ENCODE data around the gene ANAPC2.

DNA sequence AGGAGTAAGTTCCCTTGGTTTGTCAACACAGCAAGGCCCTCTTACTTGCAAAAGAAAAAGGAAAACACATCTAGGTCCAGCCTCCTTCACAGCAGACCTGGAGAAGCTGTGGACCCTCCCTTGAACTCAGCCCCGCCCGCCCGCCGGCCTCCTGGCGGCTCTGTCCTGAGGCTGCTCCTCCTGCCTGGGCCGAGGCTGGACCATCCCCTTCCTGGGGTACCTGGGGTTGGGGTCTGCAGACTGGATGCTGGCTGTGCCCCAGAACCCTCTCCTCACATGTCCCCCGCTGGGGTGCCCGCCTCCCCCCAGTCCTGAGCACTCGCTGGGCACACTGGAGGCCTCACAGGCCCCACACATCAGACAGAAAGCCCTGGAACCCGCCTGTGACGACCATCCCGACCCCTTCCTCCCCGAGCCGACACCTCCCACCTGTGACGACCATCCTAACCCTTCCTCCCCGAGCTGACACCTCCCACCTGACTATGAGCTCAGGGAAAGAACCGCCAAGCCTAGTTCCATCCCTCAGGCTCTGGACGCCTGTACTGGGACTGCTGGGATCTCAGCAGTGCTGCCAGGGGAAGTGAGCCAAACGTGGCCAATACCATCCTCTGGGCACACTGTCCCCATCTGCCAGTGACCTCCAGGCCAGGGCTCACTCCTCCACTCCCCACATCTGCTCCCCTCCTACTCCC lies 9.3 kb downstream of the ANAPC2 start:
- TF ChIP-seq, protein P1, sequence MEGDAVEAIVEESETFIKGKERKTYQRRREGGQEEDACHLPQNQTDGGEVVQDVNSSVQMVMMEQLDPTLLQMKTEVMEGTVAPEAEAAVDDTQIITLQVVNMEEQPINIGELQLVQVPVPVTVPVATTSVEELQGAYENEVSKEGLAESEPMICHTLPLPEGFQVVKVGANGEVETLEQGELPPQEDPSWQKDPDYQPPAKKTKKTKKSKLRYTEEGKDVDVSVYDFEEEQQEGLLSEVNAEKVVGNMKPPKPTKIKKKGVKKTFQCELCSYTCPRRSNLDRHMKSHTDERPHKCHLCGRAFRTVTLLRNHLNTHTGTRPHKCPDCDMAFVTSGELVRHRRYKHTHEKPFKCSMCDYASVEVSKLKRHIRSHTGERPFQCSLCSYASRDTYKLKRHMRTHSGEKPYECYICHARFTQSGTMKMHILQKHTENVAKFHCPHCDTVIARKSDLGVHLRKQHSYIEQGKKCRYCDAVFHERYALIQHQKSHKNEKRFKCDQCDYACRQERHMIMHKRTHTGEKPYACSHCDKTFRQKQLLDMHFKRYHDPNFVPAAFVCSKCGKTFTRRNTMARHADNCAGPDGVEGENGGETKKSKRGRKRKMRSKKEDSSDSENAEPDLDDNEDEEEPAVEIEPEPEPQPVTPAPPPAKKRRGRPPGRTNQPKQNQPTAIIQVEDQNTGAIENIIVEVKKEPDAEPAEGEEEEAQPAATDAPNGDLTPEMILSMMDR (conservative IDR thresholded peaks at IDR 0.05 in 1 of 2, IDR thresholded peaks at IDR 0.05 in 1 of 2; ENCODE audit: extremely low read depth in 1 of 2, insufficient read depth in 1 of 2, low read depth in 1 of 2, low read length in 2 of 2): no peak
- TF ChIP-seq EZH2 (IDR thresholded peaks at IDR 0.05; ENCODE audit: borderline replicate concordance, low read length): no peak

Data from mammary epithelial cell (primary cell).